SK-N-SH treated with all-trans-retinoic acid at 6 μM for 48 hours (cell line): Measurements from ENCODE around the gene FBXL17.

Experiments
- ARNTL ChIP-seq: fragments of 450-650 bp; formaldehyde crosslinking; IDR thresholded peaks from 2 replicates; pipeline ENCODE4 v1.5.0; 2020; ENCODE audit warnings: low read depth, mild to moderate bottlenecking, moderate library complexity, borderline replicate concordance
- ESRRG ChIP-seq: fragments of 250-450 bp; sonication (Bioruptor Pico); IDR thresholded peaks from 2 replicates; pipeline ENCODE4 v1.6.1; 2021; ENCODE audit warnings: mild to moderate bottlenecking
- ISL1 ChIP-seq: fragments of 250-450 bp; sonication (Bioruptor Pico); IDR thresholded peaks from 2 replicates; pipeline ENCODE4 v2.1.2; 2022; ENCODE audit warnings: mild to moderate bottlenecking, moderate library complexity
- RARB ChIP-seq: fragments of 250-450 bp; sonication (Bioruptor Pico); IDR thresholded peaks from 2 replicates; pipeline ENCODE4 v1.8.0; 2021; ENCODE audit warnings: mild to moderate bottlenecking, moderate library complexity
- TOX ChIP-seq: fragments of 250-450 bp; sonication (Bioruptor Pico); IDR thresholded peaks from 2 replicates; pipeline ENCODE4 v1.8.0; 2021; ENCODE audit warnings: mild to moderate bottlenecking, moderate library complexity, borderline replicate concordance
- ZFP3 ChIP-seq: fragments of 250-450 bp; sonication (Bioruptor Pico); IDR thresholded peaks from 2 replicates; pipeline ENCODE4 v1.5.0; 2020; ENCODE audit warnings: mild to moderate bottlenecking, moderate library complexity
- TF ChIP-seq, protein P1 (sequence below): fragments of 250-450 bp; sonication (Bioruptor Pico); IDR thresholded peaks from 2 replicates; pipeline ENCODE4 v1.8.0; 2020; ENCODE audit warnings: mild to moderate bottlenecking, moderate library complexity, borderline replicate concordance
- TF ChIP-seq, protein P2 (sequence below): fragments of 250-450 bp; sonication (Bioruptor Pico); IDR thresholded peaks from 2 replicates; pipeline ENCODE4 v1.5.1; 2020; ENCODE audit warnings: low read depth, mild to moderate bottlenecking, moderate library complexity
- TF ChIP-seq, protein P3 (sequence below): fragments of 250-450 bp; sonication (Bioruptor Pico); IDR thresholded peaks from 2 replicates; pipeline ENCODE4 v1.5.0; 2020; ENCODE audit warnings: mild to moderate bottlenecking, moderate library complexity

DNA sequence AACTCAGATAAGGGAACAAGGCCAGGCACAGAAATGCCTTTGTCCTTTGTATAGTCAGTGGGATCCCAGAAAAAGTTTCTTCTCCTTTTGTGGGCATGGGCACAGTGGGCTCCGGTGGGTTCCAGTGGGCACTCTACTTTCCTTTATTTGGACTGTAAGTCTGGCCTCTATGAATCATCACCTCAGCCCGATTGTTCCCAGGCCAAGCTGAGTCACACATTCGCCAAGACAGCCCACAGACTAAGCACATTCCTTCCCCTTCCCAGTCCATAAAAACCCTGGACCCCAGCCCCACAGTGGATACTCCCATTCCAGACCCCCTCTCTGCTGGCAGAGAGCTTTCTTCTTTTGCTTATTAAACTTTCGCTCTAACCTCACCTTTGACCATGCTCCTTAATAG, 165.0 kb downstream of the FBXL17 start:
- TF ChIP-seq, protein P1, sequence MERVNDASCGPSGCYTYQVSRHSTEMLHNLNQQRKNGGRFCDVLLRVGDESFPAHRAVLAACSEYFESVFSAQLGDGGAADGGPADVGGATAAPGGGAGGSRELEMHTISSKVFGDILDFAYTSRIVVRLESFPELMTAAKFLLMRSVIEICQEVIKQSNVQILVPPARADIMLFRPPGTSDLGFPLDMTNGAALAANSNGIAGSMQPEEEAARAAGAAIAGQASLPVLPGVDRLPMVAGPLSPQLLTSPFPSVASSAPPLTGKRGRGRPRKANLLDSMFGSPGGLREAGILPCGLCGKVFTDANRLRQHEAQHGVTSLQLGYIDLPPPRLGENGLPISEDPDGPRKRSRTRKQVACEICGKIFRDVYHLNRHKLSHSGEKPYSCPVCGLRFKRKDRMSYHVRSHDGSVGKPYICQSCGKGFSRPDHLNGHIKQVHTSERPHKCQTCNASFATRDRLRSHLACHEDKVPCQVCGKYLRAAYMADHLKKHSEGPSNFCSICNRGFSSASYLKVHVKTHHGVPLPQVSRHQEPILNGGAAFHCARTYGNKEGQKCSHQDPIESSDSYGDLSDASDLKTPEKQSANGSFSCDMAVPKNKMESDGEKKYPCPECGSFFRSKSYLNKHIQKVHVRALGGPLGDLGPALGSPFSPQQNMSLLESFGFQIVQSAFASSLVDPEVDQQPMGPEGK (CRISPR knock-in tag), result no peak
- no peak for TF ChIP-seq RARB (CRISPR knock-in tag)
- TF ChIP-seq, protein P2, sequence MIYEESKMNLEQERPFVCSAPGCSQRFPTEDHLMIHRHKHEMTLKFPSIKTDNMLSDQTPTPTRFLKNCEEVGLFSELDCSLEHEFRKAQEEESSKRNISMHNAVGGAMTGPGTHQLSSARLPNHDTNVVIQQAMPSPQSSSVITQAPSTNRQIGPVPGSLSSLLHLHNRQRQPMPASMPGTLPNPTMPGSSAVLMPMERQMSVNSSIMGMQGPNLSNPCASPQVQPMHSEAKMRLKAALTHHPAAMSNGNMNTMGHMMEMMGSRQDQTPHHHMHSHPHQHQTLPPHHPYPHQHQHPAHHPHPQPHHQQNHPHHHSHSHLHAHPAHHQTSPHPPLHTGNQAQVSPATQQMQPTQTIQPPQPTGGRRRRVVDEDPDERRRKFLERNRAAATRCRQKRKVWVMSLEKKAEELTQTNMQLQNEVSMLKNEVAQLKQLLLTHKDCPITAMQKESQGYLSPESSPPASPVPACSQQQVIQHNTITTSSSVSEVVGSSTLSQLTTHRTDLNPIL (CRISPR knock-in tag), result no peak
- no peak for TF ChIP-seq ESRRG (CRISPR knock-in tag)
- no peak for TF ChIP-seq ARNTL
- TF ChIP-seq, protein P3, sequence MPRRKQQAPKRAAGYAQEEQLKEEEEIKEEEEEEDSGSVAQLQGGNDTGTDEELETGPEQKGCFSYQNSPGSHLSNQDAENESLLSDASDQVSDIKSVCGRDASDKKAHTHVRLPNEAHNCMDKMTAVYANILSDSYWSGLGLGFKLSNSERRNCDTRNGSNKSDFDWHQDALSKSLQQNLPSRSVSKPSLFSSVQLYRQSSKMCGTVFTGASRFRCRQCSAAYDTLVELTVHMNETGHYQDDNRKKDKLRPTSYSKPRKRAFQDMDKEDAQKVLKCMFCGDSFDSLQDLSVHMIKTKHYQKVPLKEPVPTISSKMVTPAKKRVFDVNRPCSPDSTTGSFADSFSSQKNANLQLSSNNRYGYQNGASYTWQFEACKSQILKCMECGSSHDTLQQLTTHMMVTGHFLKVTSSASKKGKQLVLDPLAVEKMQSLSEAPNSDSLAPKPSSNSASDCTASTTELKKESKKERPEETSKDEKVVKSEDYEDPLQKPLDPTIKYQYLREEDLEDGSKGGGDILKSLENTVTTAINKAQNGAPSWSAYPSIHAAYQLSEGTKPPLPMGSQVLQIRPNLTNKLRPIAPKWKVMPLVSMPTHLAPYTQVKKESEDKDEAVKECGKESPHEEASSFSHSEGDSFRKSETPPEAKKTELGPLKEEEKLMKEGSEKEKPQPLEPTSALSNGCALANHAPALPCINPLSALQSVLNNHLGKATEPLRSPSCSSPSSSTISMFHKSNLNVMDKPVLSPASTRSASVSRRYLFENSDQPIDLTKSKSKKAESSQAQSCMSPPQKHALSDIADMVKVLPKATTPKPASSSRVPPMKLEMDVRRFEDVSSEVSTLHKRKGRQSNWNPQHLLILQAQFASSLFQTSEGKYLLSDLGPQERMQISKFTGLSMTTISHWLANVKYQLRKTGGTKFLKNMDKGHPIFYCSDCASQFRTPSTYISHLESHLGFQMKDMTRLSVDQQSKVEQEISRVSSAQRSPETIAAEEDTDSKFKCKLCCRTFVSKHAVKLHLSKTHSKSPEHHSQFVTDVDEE (CRISPR knock-in tag), result no peak
- no peak for TF ChIP-seq TOX (CRISPR knock-in tag)
- TF ChIP-seq ZFP3 (CRISPR knock-in tag), result no peak
- no peak for TF ChIP-seq ISL1 (CRISPR knock-in tag)
